Stimulated activated CD4-positive, alpha-beta T cell treated with anti-CD3 and anti-CD28 coated beads, Interleukin-4, amount 100 ng/mL, for 4 hours (primary cell): ENCODE data around the gene AUTS2.

Experiments used
- DNase-seq, 2 experiments: peaks; one replicate each; pipeline ENCODE4 v3.0.0-alpha.2; 2020

The AUTS2 gene

GRCh38 chr7:69864822-69865221 lies 266.5 kb downstream of the AUTS2 start:
- DNase-seq, result no peak

- DNase-seq, result no peak
Observed at GRCh38 chr7:69868921-69869320, 270.6 kb downstream of the AUTS2 start.

- DNase-seq, result no peak
Observed at GRCh38 chr7:69871213-69871885, 273.1 kb downstream of the AUTS2 start.

GRCh38 chr7:69871886-69872569 lies 273.8 kb downstream of the AUTS2 start:
- no peak for DNase-seq

GRCh38 chr7:69873512-69873911 lies 275.2 kb downstream of the AUTS2 start:
- no peak for DNase-seq

- DNase-seq, result no peak
Observed at GRCh38 chr7:69878015-69878414, 279.7 kb downstream of the AUTS2 start.

GRCh38 chr7:69878591-69878990 lies 280.3 kb downstream of the AUTS2 start:
- DNase-seq, result no peak

- no peak for DNase-seq
Observed at GRCh38 chr7:69879989-69880388, 281.7 kb downstream of the AUTS2 start.

- no peak for DNase-seq
Observed at GRCh38 chr7:69880840-69881239, 282.6 kb downstream of the AUTS2 start.

- DNase-seq, result no peak
Observed at GRCh38 chr7:69882269-69882668, 284.0 kb downstream of the AUTS2 start.

- DNase-seq, result no peak
Observed at GRCh38 chr7:69883399-69883891, 285.2 kb downstream of the AUTS2 start.

GRCh38 chr7:69885431-69885830 lies 287.2 kb downstream of the AUTS2 start:
- no peak for DNase-seq

- DNase-seq, result no peak
Observed at GRCh38 chr7:69889338-69889975, 291.2 kb downstream of the AUTS2 start.

- no peak for DNase-seq
Observed at GRCh38 chr7:69889976-69890351, 291.7 kb downstream of the AUTS2 start.

GRCh38 chr7:69892790-69893189 lies 294.5 kb downstream of the AUTS2 start:
- no peak for DNase-seq

GRCh38 chr7:69893906-69894305 lies 295.6 kb downstream of the AUTS2 start:
- no peak for DNase-seq

GRCh38 chr7:69895446-69895845 lies 297.2 kb downstream of the AUTS2 start:
- no peak for DNase-seq

- DNase-seq, result no peak
Observed at GRCh38 chr7:69896121-69896520, 297.8 kb downstream of the AUTS2 start.

- no peak for DNase-seq
Observed at GRCh38 chr7:69898189-69898588, 299.9 kb downstream of the AUTS2 start.

- DNase-seq, result no peak
Observed at GRCh38 chr7:69903410-69903809, 305.1 kb downstream of the AUTS2 start.

- DNase-seq, result no peak
Observed at GRCh38 chr7:69906283-69906995, 308.2 kb downstream of the AUTS2 start.

- DNase-seq, result no peak
Observed at GRCh38 chr7:69907720-69908119, 309.4 kb downstream of the AUTS2 start.

GRCh38 chr7:69908454-69908853 lies 310.2 kb downstream of the AUTS2 start:
- DNase-seq, result no peak
